GM23338 (cell line): Measurements from ENCODE around the gene CAMK1. TPM values are rescaled to one million over a fixed set of nuclear protein-coding genes. Genes with fewer than 3 reads are reported as not detected.

Experiments used
- ATAC-seq: fragments of 200-7000 bp; cut with Tn5 transposase; 3 replicates; pipeline ENCODE4 v1.9.1; 2020
- DNase-seq: peaks from one replicate; pipeline ENCODE4 v3.0.0-alpha.2; 2015; ENCODE audit warnings: low spot score
- H2AFZ ChIP-seq: fragments of 200-600 bp; sonication (generic); 2 replicates; pipeline ENCODE4 v1.8.0; 2016; ENCODE audit warnings: antibody characterized with exemption, mild to moderate bottlenecking, moderate library complexity
- H3F3A ChIP-seq: fragments of 200-600 bp; sonication (generic); replicated peaks from 2 replicates; pipeline ENCODE4 v1.8.0; 2017; ENCODE audit warnings: antibody characterized with exemption, mixed run types, low read depth
- H3K27ac ChIP-seq: fragments of 200-600 bp; sonication (generic); 2 replicates; pipeline ENCODE4 v1.6.1; 2016; ENCODE audit warnings: low read depth
- H3K27me3 ChIP-seq: fragments of 200-600 bp; sonication (generic); 2 replicates; pipeline ENCODE4 v1.8.0; 2016; ENCODE audit warnings: mild to moderate bottlenecking, mixed run types, moderate library complexity; ENCODE audit not compliant: insufficient read depth
- H3K36me3 ChIP-seq: fragments of 200-600 bp; sonication (generic); 2 replicates; pipeline ENCODE4 v1.8.0; 2016; ENCODE audit warnings: mild to moderate bottlenecking; ENCODE audit not compliant: insufficient read depth
- H3K4me1 ChIP-seq: fragments of 200-600 bp; sonication (generic); 2 replicates; pipeline ENCODE4 v1.8.0; 2016; ENCODE audit warnings: mild to moderate bottlenecking, moderate library complexity; ENCODE audit not compliant: insufficient read depth
- H3K4me2 ChIP-seq: fragments of 200-600 bp; sonication (generic); 2 replicates; pipeline ENCODE4 v1.7.1; 2017; ENCODE audit warnings: mixed run types
- H3K4me3 ChIP-seq: fragments of 200-600 bp; sonication (generic); 2 replicates; pipeline ENCODE4 v1.6.1; 2016; ENCODE audit warnings: mixed run types
- H3K79me2 ChIP-seq: fragments of 200-600 bp; sonication (generic); replicated peaks from 2 replicates; pipeline ENCODE4 v1.8.0; 2017; ENCODE audit warnings: mild to moderate bottlenecking; ENCODE audit not compliant: insufficient read depth
- H3K9me2 ChIP-seq: fragments of 200-600 bp; sonication (generic); 2 replicates; pipeline ENCODE4 v1.8.0; 2017; ENCODE audit not compliant: insufficient read depth
- H4K20me1 ChIP-seq: fragments of 200-600 bp; sonication (generic); replicated peaks from 2 replicates; pipeline ENCODE4 v1.8.0; 2017; ENCODE audit warnings: mild to moderate bottlenecking; ENCODE audit not compliant: insufficient read depth
- H3K27ac Mint-ChIP-seq: 2 replicates; pipeline ENCODE4 v1.8.0; 2020; ENCODE audit warnings: inconsistent platforms, mild to moderate bottlenecking, moderate library complexity, mixed read lengths
- H3K27me3 Mint-ChIP-seq: 3 replicates; pipeline ENCODE4 v1.8.0; 2022; ENCODE audit warnings: low read depth, mild to moderate bottlenecking, moderate library complexity, mixed read lengths, inconsistent platforms; ENCODE audit not compliant: insufficient read depth, poor library complexity
- H3K36me3 Mint-ChIP-seq: 3 replicates; pipeline ENCODE4 v1.8.0; 2021; ENCODE audit warnings: low read depth, mild to moderate bottlenecking, inconsistent platforms, moderate library complexity, mixed read lengths
- H3K4me1 Mint-ChIP-seq: 3 replicates; pipeline ENCODE4 v1.8.0; 2020; ENCODE audit warnings: mild to moderate bottlenecking, inconsistent platforms, mixed read lengths
- H3K4me3 Mint-ChIP-seq: 3 replicates; pipeline ENCODE4 v1.8.0; 2021; ENCODE audit warnings: moderate library complexity, mild to moderate bottlenecking, inconsistent platforms, mixed read lengths
- H3K9me3 Mint-ChIP-seq: 3 replicates; pipeline ENCODE4 v1.8.0; 2020; ENCODE audit warnings: moderate library complexity, mild to moderate bottlenecking, inconsistent platforms, mixed read lengths
- CREB1 ChIP-seq: fragments of 250-450 bp; sonication (Bioruptor Pico); IDR thresholded peaks from 2 replicates; pipeline ENCODE4 v1.5.0; 2020; ENCODE audit warnings: low read depth, mild to moderate bottlenecking, moderate library complexity
- CTCF ChIP-seq, 2 experiments: fragments of 200-600 bp in 1 of 2; sonication (generic) in 1 of 2; conservative IDR thresholded peaks; 2 replicates each; pipeline versions ENCODE4 v1.5.1 to v1.6.1; 2016 to 2017; ENCODE audit warnings: antibody characterized with exemption in 2 of 2, low read depth in 2 of 2, mild to moderate bottlenecking in 2 of 2, moderate library complexity in 1 of 2
- EZH2 ChIP-seq: fragments of 200-600 bp; sonication (generic); IDR thresholded peaks from one replicate; pipeline ENCODE4 v1.8.0; 2017; ENCODE audit warnings: antibody characterized with exemption, mild to moderate bottlenecking, low read depth; ENCODE audit not compliant: unreplicated experiment
- EZH2phosphoT487 ChIP-seq: fragments of 200-600 bp; sonication (generic); IDR thresholded peaks from one replicate; pipeline ENCODE4 v1.8.1; 2018; ENCODE audit warnings: antibody characterized with exemption; ENCODE audit not compliant: unreplicated experiment
- JUNB ChIP-seq: IDR thresholded peaks from one replicate; pipeline ENCODE4 v1.6.1; 2016; ENCODE audit warnings: antibody characterized with exemption; ENCODE audit not compliant: unreplicated experiment
- NANOG ChIP-seq: IDR thresholded peaks from 2 replicates; pipeline ENCODE4 v1.6.1; 2016; ENCODE audit warnings: antibody characterized with exemption, borderline replicate concordance
- POLR2AphosphoS5 ChIP-seq: IDR thresholded peaks from 2 replicates; pipeline ENCODE4 v1.6.1; 2016; ENCODE audit warnings: antibody characterized with exemption, low read depth
- REST ChIP-seq: IDR thresholded peaks from one replicate; pipeline ENCODE4 v1.6.1; 2018; ENCODE audit warnings: antibody characterized with exemption; ENCODE audit not compliant: unreplicated experiment
- STAT1 ChIP-seq: IDR thresholded peaks from one replicate; pipeline ENCODE4 v1.6.1; 2016; ENCODE audit warnings: antibody characterized with exemption; ENCODE audit not compliant: unreplicated experiment
- ZNF114 ChIP-seq: fragments of 250-450 bp; sonication (Bioruptor Pico); IDR thresholded peaks from 2 replicates; pipeline ENCODE4 v1.5.0; 2020; ENCODE audit warnings: mild to moderate bottlenecking, moderate library complexity
- ZNF331 ChIP-seq: fragments of 250-450 bp; sonication (Bioruptor Pico); IDR thresholded peaks from 2 replicates; pipeline ENCODE4 v1.5.0; 2020; ENCODE audit warnings: low read depth, mild to moderate bottlenecking, moderate library complexity
- ZNF462 ChIP-seq: fragments of 250-450 bp; sonication (Bioruptor Pico); IDR thresholded peaks from 2 replicates; pipeline ENCODE4 v1.5.0; 2020; ENCODE audit warnings: mild to moderate bottlenecking, moderate library complexity
- polyA plus RNA-seq: library from polyadenylated mRNA; unstranded; fragments of >200 nt; fragmentation: Nextera tagmentation; extraction: Ambion mirVana; gene quantifications from 2 replicates; pipeline ENCODE4 v1.2.1, GENCODE V29; 2016
- total RNA-seq: library from RNA; depleted of rRNA; stranded (reverse); fragments of >200 nt; shearing (Covaris generic); gene quantifications from 2 replicates; pipeline ENCODE4 v1.2.3, GENCODE V29; 2014
- TF ChIP-seq, protein P1 (sequence below): IDR thresholded peaks from 2 replicates; pipeline ENCODE4 v1.6.1; 2016; ENCODE audit warnings: antibody characterized with exemption

The CAMK1 gene
- total and polyA plus RNA-seq, 2 experiments from 2014 or later = 4.4 TPM

GRCh38 chr3:9817436-9817835 lies 47.7 kb upstream of the CAMK1 start:
- H3K27ac Mint-ChIP-seq = no peak overlapping the region

More at GRCh38 chr3:9817436-9817835, 47.7 kb upstream of the CAMK1 start:
- Histone ChIP-seq H3K9me2 (no peaks in the 10 kb centered on the region), H3K36me3 (no peaks in the 10 kb centered on the region), H3K27me3 (no peaks in the 10 kb centered on the region), H3K27ac (no peak overlapping the region), H3K4me1 (no peaks in the 10 kb centered on the region), H3F3A (no peaks in the 10 kb centered on the region), H3K79me2 (no peaks in the 10 kb centered on the region), H4K20me1 (no peaks in the 10 kb centered on the region), H3K4me3 (no peak overlapping the region), H3K4me2 (no peak overlapping the region), H2AFZ (no peak overlapping the region)
- no peaks in the 10 kb centered on the region for H3K9me3 Mint-ChIP-seq
- no peaks in the 10 kb centered on the region; the same call in 2 of the 3 replicates for H3K4me1 Mint-ChIP-seq
- H3K4me3 Mint-ChIP-seq = no peak overlapping the region
- TF ChIP-seq ZNF462 (CRISPR knock-in tag) = no peak
- TF ChIP-seq STAT1 = no peak
- TF ChIP-seq EZH2phosphoT487 = no peak
- no peak for TF ChIP-seq JUNB
- TF ChIP-seq CTCF (conservative IDR thresholded peaks at IDR 0.05; ENCODE audit: low read depth in 2 of 2) = no peak
- TF ChIP-seq NANOG = no peak
- no peak for TF ChIP-seq EZH2
- no peak for TF ChIP-seq REST
- TF ChIP-seq, protein P1, sequence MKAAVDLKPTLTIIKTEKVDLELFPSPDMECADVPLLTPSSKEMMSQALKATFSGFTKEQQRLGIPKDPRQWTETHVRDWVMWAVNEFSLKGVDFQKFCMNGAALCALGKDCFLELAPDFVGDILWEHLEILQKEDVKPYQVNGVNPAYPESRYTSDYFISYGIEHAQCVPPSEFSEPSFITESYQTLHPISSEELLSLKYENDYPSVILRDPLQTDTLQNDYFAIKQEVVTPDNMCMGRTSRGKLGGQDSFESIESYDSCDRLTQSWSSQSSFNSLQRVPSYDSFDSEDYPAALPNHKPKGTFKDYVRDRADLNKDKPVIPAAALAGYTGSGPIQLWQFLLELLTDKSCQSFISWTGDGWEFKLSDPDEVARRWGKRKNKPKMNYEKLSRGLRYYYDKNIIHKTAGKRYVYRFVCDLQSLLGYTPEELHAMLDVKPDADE = no peak
- no peak for TF ChIP-seq ZNF331 (CRISPR knock-in tag)
- TF ChIP-seq CREB1 (CRISPR knock-in tag) = no peak
- TF ChIP-seq ZNF114 (CRISPR knock-in tag) = no peak
- TF ChIP-seq POLR2AphosphoS5 = no peak
- no peak for ATAC-seq
- H3K27me3 Mint-ChIP-seq = peaks cover 5% of the 10 kb centered on the region
- no peaks in the 10 kb centered on the region for H3K36me3 Mint-ChIP-seq
- no peak for DNase-seq
